GM21390 (cell line): Measurements from ENCODE around the gene DBI.

Source experiments
- ATAC-seq: cut with Tn5 transposase; IDR thresholded peaks from one replicate; pipeline ENCODE4 v1.9.1; 2021; ENCODE audit not compliant: unreplicated experiment

The DBI gene

GRCh38 chr2:119366649-119367471, at the start of gene DBI, which contains the start of gene C2orf76:
Gene DBI, plus strand, starts transcription at chr2:119366977. Its CDS starts 75 bp downstream, at chr2:119367052.
Gene C2orf76, minus strand, starts transcription at chr2:119366834. Its CDS starts 26,875 bp downstream, at chr2:119339959.
- peak; percentile 96 for ATAC-seq

- ATAC-seq: no peak
These were observed 49.2 kb upstream of the DBI start for GRCh38 chr2:119317554-119317953.

- no peak for ATAC-seq
These were observed 47.2 kb upstream of the DBI start for GRCh38 chr2:119319593-119319992.

- no peak for ATAC-seq
These were observed 43.3 kb upstream of the DBI start for GRCh38 chr2:119323459-119323858.

GRCh38 chr2:119324685-119325270, 42.0 kb upstream of the DBI start:
- ATAC-seq: no peak

GRCh38 chr2:119326938-119327337, 39.8 kb upstream of the DBI start:
- ATAC-seq: no peak

GRCh38 chr2:119327431-119327830, 39.3 kb upstream of the DBI start:
- ATAC-seq: no peak

GRCh38 chr2:119332953-119333352, 33.8 kb upstream of the DBI start:
- no peak for ATAC-seq

GRCh38 chr2:119333360-119333759, 33.4 kb upstream of the DBI start:
- no peak for ATAC-seq

GRCh38 chr2:119333833-119334232, 32.9 kb upstream of the DBI start:
- ATAC-seq: no peak

- no peak for ATAC-seq
These were observed 29.0 kb upstream of the DBI start for GRCh38 chr2:119337749-119338148.

- ATAC-seq: no peak
These were observed 28.5 kb upstream of the DBI start for GRCh38 chr2:119338272-119338671.

- peak; percentile 100 for ATAC-seq
These were observed 27.8 kb upstream of the DBI start for GRCh38 chr2:119338826-119339561.

GRCh38 chr2:119339562-119339923, 27.2 kb upstream of the DBI start:
- no peak for ATAC-seq

GRCh38 chr2:119341684-119342083, 25.1 kb upstream of the DBI start:
- ATAC-seq: no peak

GRCh38 chr2:119349289-119349688, 17.5 kb upstream of the DBI start:
- ATAC-seq: no peak

- ATAC-seq: no peak
These were observed 16.3 kb upstream of the DBI start for GRCh38 chr2:119350311-119350998.

GRCh38 chr2:119352357-119352756, 14.4 kb upstream of the DBI start:
- ATAC-seq: peak; percentile 97

- ATAC-seq: no peak
These were observed 11.9 kb upstream of the DBI start for GRCh38 chr2:119354860-119355259.

- ATAC-seq: no peak
These were observed 7.0 kb upstream of the DBI start for GRCh38 chr2:119359774-119360173.

- no peak for ATAC-seq
These were observed 6.3 kb upstream of the DBI start for GRCh38 chr2:119360423-119360966.
